Mucosa of descending colon (tissue), 3 donors: Measurements from ENCODE around the gene TPBGL. TPM values are rescaled to one million over a fixed set of nuclear protein-coding genes. Genes with fewer than 3 reads are reported as not detected.

Source experiments
- ATAC-seq: fragments of 200-7000 bp; cut with Tn5 transposase; one replicate; pipeline ENCODE4 v1.9.1; 2020; ENCODE audit warnings: mild to moderate bottlenecking, moderate library complexity
- DNase-seq, 3 donors: peaks; one replicate each; pipeline ENCODE4 v3.0.0-alpha.2; 2020
- H3K36me3 ChIP-seq: fragments of 200-600 bp; one replicate; pipeline ENCODE4 v1.8.0; 2021; ENCODE audit warnings: low read depth, mild to moderate bottlenecking
- H3K4me1 ChIP-seq: fragments of 200-600 bp; one replicate; pipeline ENCODE4 v1.8.0; 2021; ENCODE audit warnings: low read depth, mild to moderate bottlenecking
- H3K4me3 ChIP-seq: fragments of 200-600 bp; one replicate; pipeline ENCODE4 v1.8.0; 2021; ENCODE audit warnings: mild to moderate bottlenecking
- H3K9me3 ChIP-seq: fragments of 200-600 bp; one replicate; pipeline ENCODE4 v1.8.0; 2021; ENCODE audit warnings: mild to moderate bottlenecking
- CTCF ChIP-seq: fragments of 200-600 bp; IDR thresholded peaks from one replicate; pipeline ENCODE4 v1.8.0; 2022; ENCODE audit warnings: antibody characterized with exemption, mild to moderate bottlenecking
- intact Hi-C, 2 donors: fragments of 100-400 bp; cut with DNase I in 1 of 2; cut with micrococcal nuclease in 1 of 2; formaldehyde crosslinking; loops; one replicate each; pipeline versions ENCODE4 v1.11.0 to v1.11.1; 2022; cut with DNase I, micrococcal nuclease
- total RNA-seq, 3 donors: library from RNA; stranded (reverse); fragmentation: NEBNext Ultra II Directional in 2 of 3; extraction: Animal tissue kit (Norgen Biotek cat#: 25700) in 2 of 3; gene quantifications; one replicate each; pipeline versions ENCODE4 v1.2.1 to v1.2.4, GENCODE V29; 2021 to 2023
- donor health status: DM: no; HTN: no; CAD: no; lungs with moderate emphysema.
- donor health status: DM: no; HTN: no; CAD: no.
- donor health status: DM: no; HTN: yes; CAD: no.

TPBGL gene
- total RNA-seq, 3 donors from 2014 or later, result 0.17 to 0.57 TPM; not detected in 1

GRCh38 chr11:75261902-75262361, 21.4 kb downstream of the TPBGL start:
- Histone ChIP-seq H3K9me3 (no peaks in the 10 kb centered on the region), H3K36me3 (peaks cover 4% of the 10 kb centered on the region), H3K4me1 (no peaks in the 10 kb centered on the region), H3K4me3 (no peak overlapping the region)
- intact Hi-C loops, result no loop called here
- DNase-seq (no peak), ATAC-seq (no peak)
- no peak for TF ChIP-seq CTCF

DNA sequence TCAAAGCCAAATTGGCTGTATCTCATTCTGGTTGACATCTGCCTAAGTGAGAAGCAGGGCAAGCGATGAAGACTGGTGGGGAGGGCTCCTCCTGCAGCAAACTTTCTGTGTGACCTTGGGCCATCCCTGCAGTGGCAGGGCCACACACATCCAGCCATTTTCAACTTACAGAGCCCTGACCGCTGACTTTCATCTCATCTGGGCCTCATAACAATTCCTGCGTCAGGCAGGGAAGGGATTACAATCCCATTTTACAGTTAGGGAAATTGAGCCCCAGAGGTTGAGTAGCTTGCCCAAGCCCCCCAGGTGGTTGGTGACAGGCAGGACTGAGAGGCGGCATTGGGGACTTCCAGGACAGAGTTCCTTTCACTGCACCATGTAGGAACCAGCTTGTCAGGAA, 21.9 kb downstream of the TPBGL start:
- Histone ChIP-seq H3K9me3 (no peaks in the 10 kb centered on the region), H3K4me1 (no peaks in the 10 kb centered on the region), H3K4me3 (no peak overlapping the region), H3K36me3 (peaks cover 4% of the 10 kb centered on the region)
- ATAC-seq, result no peak
- TF ChIP-seq CTCF, result no peak
- intact Hi-C loops, result no loop called here
- DNase-seq, result no peak

DNA sequence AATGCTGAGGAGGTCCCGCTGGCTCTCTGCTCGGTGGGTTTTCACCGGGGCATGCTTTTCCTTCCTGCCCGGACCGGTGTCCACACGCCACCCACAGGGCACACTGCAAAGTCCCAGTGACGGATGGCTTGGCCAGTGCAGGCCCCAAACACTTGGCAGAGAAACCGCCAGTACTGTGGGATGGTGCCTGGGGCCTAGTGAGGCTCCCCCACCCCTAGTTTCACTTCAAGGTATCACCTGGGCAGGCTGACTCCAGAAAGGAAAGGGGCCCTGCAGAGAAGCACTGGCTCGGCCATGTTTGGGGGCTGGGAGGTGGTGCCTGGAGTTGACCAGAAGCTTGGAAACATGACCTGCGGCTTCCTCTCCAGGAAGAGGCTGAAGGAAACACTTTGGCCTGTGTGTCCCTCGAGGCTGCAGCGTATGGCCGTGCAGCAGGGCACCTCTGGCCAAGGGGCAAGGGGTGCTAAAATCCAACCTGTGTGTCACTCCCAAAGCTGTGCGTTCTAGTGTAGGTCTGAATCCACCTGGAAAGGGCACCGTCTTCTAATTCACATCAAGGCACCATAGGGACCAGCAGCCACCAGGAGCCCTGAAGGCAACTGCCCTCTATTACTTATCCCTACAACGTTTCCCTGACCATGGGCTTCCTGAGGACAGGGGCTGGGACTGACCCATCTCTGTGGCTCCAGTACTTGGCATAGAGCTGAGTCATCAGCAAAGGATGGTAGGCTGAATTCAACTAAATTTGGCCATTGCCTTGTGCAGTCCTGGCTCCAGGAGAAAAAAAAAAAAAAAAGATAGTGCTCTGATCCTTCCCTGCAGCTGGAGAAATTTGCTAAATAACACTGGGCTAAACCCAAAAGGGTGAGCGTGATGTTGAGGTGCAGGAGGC, 22.6 kb downstream of the TPBGL start:
- TF ChIP-seq CTCF, result no peak
- intact Hi-C loops, result no loop called here
- Histone ChIP-seq H3K36me3 (peaks cover 4% of the 10 kb centered on the region), H3K9me3 (no peaks in the 10 kb centered on the region), H3K4me3 (no peak overlapping the region), H3K4me1 (no peaks in the 10 kb centered on the region)
- no peak for DNase-seq
- ATAC-seq, result peak; percentile 17

DNA sequence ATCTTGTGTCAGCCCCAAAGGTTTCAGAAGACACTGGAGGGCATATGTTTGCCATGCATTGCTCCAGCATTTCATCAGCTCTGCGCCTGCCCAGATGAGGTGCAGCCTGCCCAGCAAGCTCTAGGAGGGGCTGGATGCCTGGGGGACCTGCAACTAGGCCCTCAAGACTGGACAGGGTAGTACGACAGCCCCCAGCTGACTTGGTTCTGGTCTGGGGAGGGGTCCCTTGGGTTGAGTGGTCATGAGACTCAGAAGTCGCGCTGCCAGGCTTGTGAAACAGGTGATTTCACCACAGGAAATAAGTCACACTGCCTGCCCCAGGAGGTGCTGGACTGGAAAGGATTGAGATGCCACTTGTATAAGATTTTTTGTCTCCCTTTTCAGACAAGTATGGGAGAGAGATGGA, 23.4 kb downstream of the TPBGL start:
- no peak overlapping the region for H3K4me3 ChIP-seq
- peaks cover 4% of the 10 kb centered on the region for H3K36me3 ChIP-seq
- no peak for DNase-seq
- no peak for TF ChIP-seq CTCF
- no peaks in the 10 kb centered on the region for H3K9me3 ChIP-seq
- no peaks in the 10 kb centered on the region for H3K4me1 ChIP-seq
- intact Hi-C loops, result no loop called here
- peak; percentile 3 for ATAC-seq

GRCh38 chr11:75264356-75264755, 23.8 kb downstream of the TPBGL start:
- DNase-seq (no peak), ATAC-seq (no peak)
- intact Hi-C loops, result no loop called here
- no peak for TF ChIP-seq CTCF
- Histone ChIP-seq H3K4me1 (no peaks in the 10 kb centered on the region), H3K36me3 (peaks cover 4% of the 10 kb centered on the region), H3K9me3 (no peaks in the 10 kb centered on the region), H3K4me3 (no peak overlapping the region)
